ENCODE data around the gene PRKAR1A. TPM values are rescaled to one million over a fixed set of nuclear protein-coding genes. Genes with fewer than 3 reads are reported as not detected.
A peak's percentile ranks its signal among the peaks of the same experiment; 100 is the strongest.

PRKAR1A gene
- polyA plus RNA-seq (2013, experiment 1 of 2): 168 TPM
- polyA plus RNA-seq (2013, experiment 2 of 2): 173 TPM

- H2AK5ac ChIP-seq (ENCODE audit: low read length, severe bottlenecking): no peak within 1 kb of the TSS
- H3K79me1 ChIP-seq (replicated peaks; ENCODE audit: low read length, poor library complexity, severe bottlenecking): peaks cover 4% of the 10 kb centered on the region
- peak within 1 kb of the TSS; percentile 99 to 100 for H3K18ac ChIP-seq (ENCODE audit: low read depth in 1 of 2, low read length in 2 of 2)
- H3K27ac ChIP-seq (ENCODE audit: low read length, poor library complexity, severe bottlenecking): peak within 1 kb of the TSS; percentile 82
- peak; percentile 97 for DNase-seq
- peak within 1 kb of the TSS; percentile 90 for H3K4me2 ChIP-seq (ENCODE audit: low read length, poor library complexity, severe bottlenecking)
- H3K9ac ChIP-seq (ENCODE audit: low read length): peak within 1 kb of the TSS; percentile 100
- H3K23ac ChIP-seq (ENCODE audit: low read length in 2 of 2): peak within 1 kb of the TSS in 1 of 2 experiments; percentile 91
- H2BK5ac ChIP-seq (ENCODE audit: low read depth, low read length, poor library complexity, severe bottlenecking): peak within 1 kb of the TSS; percentile 95
- H2BK12ac ChIP-seq (ENCODE audit: low read length in 2 of 2): peak within 1 kb of the TSS; percentile 11 to 50
- H3K14ac ChIP-seq (ENCODE audit: low read length in 2 of 2): peak within 1 kb of the TSS in 1 of 2 experiments; percentile 92
- H3K36me3 ChIP-seq (ENCODE audit: control insufficient read depth in 1 of 2, insufficient read depth in 2 of 2, low read depth in 1 of 2, low read length in 2 of 2): peaks cover 3 to 24% of the 10 kb centered on the region in 2 experiments
- H2BK15ac ChIP-seq (ENCODE audit: low read depth, poor library complexity, severe bottlenecking): peak within 1 kb of the TSS; percentile 99
- peak within 1 kb of the TSS; percentile 58 for H2AFZ ChIP-seq (ENCODE audit: low read depth, low read length)
- H3K4me3 ChIP-seq (ENCODE audit: insufficient read depth in 1 of 2, low read depth in 1 of 2, low read length in 2 of 2): peak within 1 kb of the TSS; percentile 91 to 94
- no peaks in the 10 kb centered on the region for H3K27me3 ChIP-seq (ENCODE audit: control insufficient read depth in 1 of 2, insufficient read depth in 1 of 2, low read length in 2 of 2)
- H3K9me3 ChIP-seq (ENCODE audit: control insufficient read depth, low read length): no peaks in the 10 kb centered on the region
- peak within 1 kb of the TSS; percentile 99 for H4K8ac ChIP-seq (ENCODE audit: low read length)
- peak within 1 kb of the TSS; percentile 99 for H2BK120ac ChIP-seq (ENCODE audit: low read depth, low read length)
- H4K91ac ChIP-seq (ENCODE audit: low read length): peak within 1 kb of the TSS; percentile 99
- peaks cover 4% of the 10 kb centered on the region for H3K4me1 ChIP-seq (ENCODE audit: control insufficient read depth, insufficient read depth, low read depth, low read length)
- peak within 1 kb of the TSS; percentile 96 to 97 for H3K4ac ChIP-seq (ENCODE audit: low read depth in 1 of 2, low read length in 2 of 2)
- WGBS: 1% methylated on average over 68 of the region's 81 CpGs
These were observed at the start of gene PRKAR1A for GRCh38 chr17:68512247-68512959. TSS of gene PRKAR1A (plus strand) at chr17:68512430. CDS start at chr17:68515400, 2,970 bp downstream.

GRCh38 chr17:68463211-68464019 lies 48.8 kb upstream of the PRKAR1A start:
- H3K18ac ChIP-seq (ENCODE audit: low read depth in 1 of 2, low read length in 2 of 2): no peak overlapping the region
- no peak overlapping the region for H3K9ac ChIP-seq (ENCODE audit: low read length)
- H3K9me3 ChIP-seq (ENCODE audit: control insufficient read depth, low read length): no peaks in the 10 kb centered on the region
- DNase-seq: no peak
- no peak overlapping the region for H3K4me3 ChIP-seq (ENCODE audit: insufficient read depth in 1 of 2, low read depth in 1 of 2, low read length in 2 of 2)
- H3K4me1 ChIP-seq (ENCODE audit: control insufficient read depth, insufficient read depth, low read depth, low read length): peaks cover 4% of the 10 kb centered on the region
- no peak overlapping the region for H4K8ac ChIP-seq (ENCODE audit: low read length)
- no peak overlapping the region for H2BK5ac ChIP-seq (ENCODE audit: low read depth, low read length, poor library complexity, severe bottlenecking)
- no peak overlapping the region for H3K27ac ChIP-seq (ENCODE audit: low read length, poor library complexity, severe bottlenecking)
- WGBS: 77% methylated on average over 4 of the region's 6 CpGs
- H2BK120ac ChIP-seq (ENCODE audit: low read depth, low read length): no peak overlapping the region
- H3K4ac ChIP-seq (ENCODE audit: low read depth in 1 of 2, low read length in 2 of 2): no peak overlapping the region
- no peak overlapping the region for H3K14ac ChIP-seq (ENCODE audit: low read length in 2 of 2)
- peak overlapping the region; percentile 3 for H4K91ac ChIP-seq (ENCODE audit: low read length)
- no peak overlapping the region for H2AFZ ChIP-seq (ENCODE audit: low read depth, low read length)
- H2BK15ac ChIP-seq (ENCODE audit: low read depth, poor library complexity, severe bottlenecking): no peak overlapping the region
- H3K79me1 ChIP-seq (replicated peaks; ENCODE audit: low read length, poor library complexity, severe bottlenecking): no peaks in the 10 kb centered on the region
- H3K27me3 ChIP-seq (ENCODE audit: control insufficient read depth in 1 of 2, insufficient read depth in 1 of 2, low read length in 2 of 2): no peaks in the 10 kb centered on the region
- H3K36me3 ChIP-seq (ENCODE audit: control insufficient read depth in 1 of 2, insufficient read depth in 2 of 2, low read depth in 1 of 2, low read length in 2 of 2): no peaks in the 10 kb centered on the region
- peak overlapping the region; percentile 53 for H2AK5ac ChIP-seq (ENCODE audit: low read length, severe bottlenecking)
- H3K4me2 ChIP-seq (ENCODE audit: low read length, poor library complexity, severe bottlenecking): no peak overlapping the region
- H3K23ac ChIP-seq (ENCODE audit: low read length in 2 of 2): no peak overlapping the region
- no peak overlapping the region for H2BK12ac ChIP-seq (ENCODE audit: low read length in 2 of 2)

- no peaks in the 10 kb centered on the region for H3K9me3 ChIP-seq (ENCODE audit: control insufficient read depth, low read length)
- H3K18ac ChIP-seq (ENCODE audit: low read depth in 1 of 2, low read length in 2 of 2): peak overlapping the region in 1 of 2 experiments; percentile 8
- peak overlapping the region in 1 of 2 experiments; percentile 94 for H2BK12ac ChIP-seq (ENCODE audit: low read length in 2 of 2)
- H3K9ac ChIP-seq (ENCODE audit: low read length): no peak overlapping the region
- H3K79me1 ChIP-seq (replicated peaks; ENCODE audit: low read length, poor library complexity, severe bottlenecking): no peaks in the 10 kb centered on the region
- no peak overlapping the region for H2AK5ac ChIP-seq (ENCODE audit: low read length, severe bottlenecking)
- H3K4me2 ChIP-seq (ENCODE audit: low read length, poor library complexity, severe bottlenecking): no peak overlapping the region
- no peak overlapping the region for H3K4me3 ChIP-seq (ENCODE audit: insufficient read depth in 1 of 2, low read depth in 1 of 2, low read length in 2 of 2)
- H4K91ac ChIP-seq (ENCODE audit: low read length): no peak overlapping the region
- H3K27ac ChIP-seq (ENCODE audit: low read length, poor library complexity, severe bottlenecking): no peak overlapping the region
- H3K4ac ChIP-seq (ENCODE audit: low read depth in 1 of 2, low read length in 2 of 2): no peak overlapping the region
- H2AFZ ChIP-seq (ENCODE audit: low read depth, low read length): no peak overlapping the region
- no peak overlapping the region for H2BK5ac ChIP-seq (ENCODE audit: low read depth, low read length, poor library complexity, severe bottlenecking)
- no peaks in the 10 kb centered on the region for H3K4me1 ChIP-seq (ENCODE audit: control insufficient read depth, insufficient read depth, low read depth, low read length)
- no peak overlapping the region for H3K23ac ChIP-seq (ENCODE audit: low read length in 2 of 2)
- WGBS: 35% methylated on average over 5 of the region's 5 CpGs
- no peaks in the 10 kb centered on the region for H3K27me3 ChIP-seq (ENCODE audit: control insufficient read depth in 1 of 2, insufficient read depth in 1 of 2, low read length in 2 of 2)
- peak overlapping the region; percentile 72 for H4K8ac ChIP-seq (ENCODE audit: low read length)
- H3K14ac ChIP-seq (ENCODE audit: low read length in 2 of 2): no peak overlapping the region
- peak; percentile 67 for DNase-seq
- no peak overlapping the region for H2BK120ac ChIP-seq (ENCODE audit: low read depth, low read length)
- no peaks in the 10 kb centered on the region for H3K36me3 ChIP-seq (ENCODE audit: control insufficient read depth in 1 of 2, insufficient read depth in 2 of 2, low read depth in 1 of 2, low read length in 2 of 2)
- no peak overlapping the region for H2BK15ac ChIP-seq (ENCODE audit: low read depth, poor library complexity, severe bottlenecking)
These were observed 43.9 kb upstream of the PRKAR1A start for GRCh38 chr17:68468334-68468733.

- Histone ChIP-seq H4K8ac (ENCODE audit: low read length) (peak overlapping the region; percentile 33), H3K4ac (ENCODE audit: low read depth in 1 of 2, low read length in 2 of 2) (no peak overlapping the region), H2BK5ac (ENCODE audit: low read depth, low read length, poor library complexity, severe bottlenecking) (no peak overlapping the region), H3K18ac (ENCODE audit: low read depth in 1 of 2, low read length in 2 of 2) (no peak overlapping the region), H3K4me1 (ENCODE audit: control insufficient read depth, insufficient read depth, low read depth, low read length) (no peaks in the 10 kb centered on the region), H3K79me1 (replicated peaks; ENCODE audit: low read length, poor library complexity, severe bottlenecking) (no peaks in the 10 kb centered on the region), H3K4me2 (ENCODE audit: low read length, poor library complexity, severe bottlenecking) (no peak overlapping the region), H3K14ac (ENCODE audit: low read length in 2 of 2) (no peak overlapping the region), H3K27ac (ENCODE audit: low read length, poor library complexity, severe bottlenecking) (no peak overlapping the region), H3K36me3 (ENCODE audit: control insufficient read depth in 1 of 2, insufficient read depth in 2 of 2, low read depth in 1 of 2, low read length in 2 of 2) (no peaks in the 10 kb centered on the region), H3K23ac (ENCODE audit: low read length in 2 of 2) (no peak overlapping the region), H3K4me3 (ENCODE audit: insufficient read depth in 1 of 2, low read depth in 1 of 2, low read length in 2 of 2) (no peak overlapping the region), H4K91ac (ENCODE audit: low read length) (no peak overlapping the region), H3K9ac (ENCODE audit: low read length) (no peak overlapping the region), H2BK120ac (ENCODE audit: low read depth, low read length) (no peak overlapping the region), H3K9me3 (ENCODE audit: control insufficient read depth, low read length) (no peaks in the 10 kb centered on the region), H2AFZ (ENCODE audit: low read depth, low read length) (no peak overlapping the region), H2BK15ac (ENCODE audit: low read depth, poor library complexity, severe bottlenecking) (no peak overlapping the region), H2AK5ac (ENCODE audit: low read length, severe bottlenecking) (no peak overlapping the region), H3K27me3 (ENCODE audit: control insufficient read depth in 1 of 2, insufficient read depth in 1 of 2, low read length in 2 of 2) (no peaks in the 10 kb centered on the region), H2BK12ac (ENCODE audit: low read length in 2 of 2) (no peak overlapping the region)
- no CpG with 5 or more reads among the region's 1 CpG for WGBS
- peak; percentile 61 for DNase-seq
These were observed 43.4 kb upstream of the PRKAR1A start for GRCh38 chr17:68468788-68469187.

Measured in mesenchymal stem cell (in vitro differentiated cells and primary cell).